Measurements from ENCODE around the gene S100A13. TPM values are rescaled to one million over a fixed set of nuclear protein-coding genes. Genes with fewer than 3 reads are reported as not detected.

Gene S100A13
- total and polyA plus RNA-seq, 9 of the 15 experiments (the other 6 are each of a cell fraction or from before 2014, with no cell fraction given), result 41.9 to 129 (median 58.0) TPM

DNA sequence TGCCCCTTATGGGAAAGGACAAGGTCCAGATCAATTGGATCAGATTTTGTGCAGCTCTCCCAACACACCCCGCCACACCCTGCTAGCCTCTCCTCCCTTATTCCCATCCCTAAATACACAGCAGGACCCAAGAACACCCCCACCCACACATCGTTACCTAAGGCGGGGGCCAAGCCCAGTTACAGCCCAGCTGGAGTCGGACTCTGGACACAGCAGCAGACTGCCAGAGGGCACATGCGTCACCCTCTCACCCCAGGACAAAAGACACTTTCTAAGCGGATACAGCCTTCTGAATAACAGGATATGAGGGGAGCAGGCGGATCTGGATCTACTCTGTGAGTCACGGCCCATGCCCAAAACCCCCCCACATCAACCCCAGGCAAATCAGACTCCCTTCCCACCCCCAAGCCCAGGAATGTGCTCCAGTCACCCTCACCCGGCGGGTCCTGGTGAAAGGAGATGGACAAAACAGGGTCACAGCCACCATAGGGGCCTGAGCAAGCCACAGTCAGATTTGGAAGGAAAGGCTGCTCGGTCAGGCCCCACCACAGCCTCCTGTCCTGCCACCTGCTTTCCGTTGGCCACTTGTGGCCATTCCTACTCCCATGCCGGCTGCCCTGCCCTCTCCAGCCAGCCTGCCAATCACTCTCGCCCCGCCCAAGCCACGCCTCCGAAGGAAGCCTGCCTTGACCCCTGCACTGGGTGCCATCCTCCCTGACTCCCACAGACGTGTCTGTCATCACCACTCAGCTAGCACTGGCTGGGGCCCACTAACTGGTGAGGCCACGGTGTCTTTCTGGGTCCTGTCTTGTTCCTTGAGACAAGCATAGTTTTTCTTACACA is 18.3 kb downstream of the S100A13 start (continued):
- TF ChIP-seq, protein P1, sequence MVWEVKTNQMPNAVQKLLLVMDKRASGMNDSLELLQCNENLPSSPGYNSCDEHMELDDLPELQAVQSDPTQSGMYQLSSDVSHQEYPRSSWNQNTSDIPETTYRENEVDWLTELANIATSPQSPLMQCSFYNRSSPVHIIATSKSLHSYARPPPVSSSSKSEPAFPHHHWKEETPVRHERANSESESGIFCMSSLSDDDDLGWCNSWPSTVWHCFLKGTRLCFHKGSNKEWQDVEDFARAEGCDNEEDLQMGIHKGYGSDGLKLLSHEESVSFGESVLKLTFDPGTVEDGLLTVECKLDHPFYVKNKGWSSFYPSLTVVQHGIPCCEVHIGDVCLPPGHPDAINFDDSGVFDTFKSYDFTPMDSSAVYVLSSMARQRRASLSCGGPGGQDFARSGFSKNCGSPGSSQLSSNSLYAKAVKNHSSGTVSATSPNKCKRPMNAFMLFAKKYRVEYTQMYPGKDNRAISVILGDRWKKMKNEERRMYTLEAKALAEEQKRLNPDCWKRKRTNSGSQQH (CRISPR knock-in tag; IDR thresholded peaks at IDR 0.05), result no peak
- TF ChIP-seq PHF20 (IDR thresholded peaks at IDR 0.05; ENCODE audit: partially characterized antibody) (no peak), MECOM (CRISPR knock-in tag; IDR thresholded peaks at IDR 0.05) (peak; percentile 56; the same call in 1 of the 2 replicates), NRF1 (conservative IDR thresholded peaks at IDR 0.05 in 1 of 2, IDR thresholded peaks at IDR 0.05 in 1 of 2) (peak; percentile 6 to 39; a peak in 2 of 4 replicates), SLC30A9 (CRISPR knock-in tag; IDR thresholded peaks at IDR 0.05) (no peak), SRSF9 (IDR thresholded peaks at IDR 0.05; ENCODE audit: borderline replicate concordance, low read depth, low read length) (no peak), ILF3 (IDR thresholded peaks at IDR 0.05; ENCODE audit: borderline replicate concordance) (no peak), NCOA1 (IDR thresholded peaks at IDR 0.05; ENCODE audit: low read depth) (no peak)
- TF ChIP-seq, protein P2, sequence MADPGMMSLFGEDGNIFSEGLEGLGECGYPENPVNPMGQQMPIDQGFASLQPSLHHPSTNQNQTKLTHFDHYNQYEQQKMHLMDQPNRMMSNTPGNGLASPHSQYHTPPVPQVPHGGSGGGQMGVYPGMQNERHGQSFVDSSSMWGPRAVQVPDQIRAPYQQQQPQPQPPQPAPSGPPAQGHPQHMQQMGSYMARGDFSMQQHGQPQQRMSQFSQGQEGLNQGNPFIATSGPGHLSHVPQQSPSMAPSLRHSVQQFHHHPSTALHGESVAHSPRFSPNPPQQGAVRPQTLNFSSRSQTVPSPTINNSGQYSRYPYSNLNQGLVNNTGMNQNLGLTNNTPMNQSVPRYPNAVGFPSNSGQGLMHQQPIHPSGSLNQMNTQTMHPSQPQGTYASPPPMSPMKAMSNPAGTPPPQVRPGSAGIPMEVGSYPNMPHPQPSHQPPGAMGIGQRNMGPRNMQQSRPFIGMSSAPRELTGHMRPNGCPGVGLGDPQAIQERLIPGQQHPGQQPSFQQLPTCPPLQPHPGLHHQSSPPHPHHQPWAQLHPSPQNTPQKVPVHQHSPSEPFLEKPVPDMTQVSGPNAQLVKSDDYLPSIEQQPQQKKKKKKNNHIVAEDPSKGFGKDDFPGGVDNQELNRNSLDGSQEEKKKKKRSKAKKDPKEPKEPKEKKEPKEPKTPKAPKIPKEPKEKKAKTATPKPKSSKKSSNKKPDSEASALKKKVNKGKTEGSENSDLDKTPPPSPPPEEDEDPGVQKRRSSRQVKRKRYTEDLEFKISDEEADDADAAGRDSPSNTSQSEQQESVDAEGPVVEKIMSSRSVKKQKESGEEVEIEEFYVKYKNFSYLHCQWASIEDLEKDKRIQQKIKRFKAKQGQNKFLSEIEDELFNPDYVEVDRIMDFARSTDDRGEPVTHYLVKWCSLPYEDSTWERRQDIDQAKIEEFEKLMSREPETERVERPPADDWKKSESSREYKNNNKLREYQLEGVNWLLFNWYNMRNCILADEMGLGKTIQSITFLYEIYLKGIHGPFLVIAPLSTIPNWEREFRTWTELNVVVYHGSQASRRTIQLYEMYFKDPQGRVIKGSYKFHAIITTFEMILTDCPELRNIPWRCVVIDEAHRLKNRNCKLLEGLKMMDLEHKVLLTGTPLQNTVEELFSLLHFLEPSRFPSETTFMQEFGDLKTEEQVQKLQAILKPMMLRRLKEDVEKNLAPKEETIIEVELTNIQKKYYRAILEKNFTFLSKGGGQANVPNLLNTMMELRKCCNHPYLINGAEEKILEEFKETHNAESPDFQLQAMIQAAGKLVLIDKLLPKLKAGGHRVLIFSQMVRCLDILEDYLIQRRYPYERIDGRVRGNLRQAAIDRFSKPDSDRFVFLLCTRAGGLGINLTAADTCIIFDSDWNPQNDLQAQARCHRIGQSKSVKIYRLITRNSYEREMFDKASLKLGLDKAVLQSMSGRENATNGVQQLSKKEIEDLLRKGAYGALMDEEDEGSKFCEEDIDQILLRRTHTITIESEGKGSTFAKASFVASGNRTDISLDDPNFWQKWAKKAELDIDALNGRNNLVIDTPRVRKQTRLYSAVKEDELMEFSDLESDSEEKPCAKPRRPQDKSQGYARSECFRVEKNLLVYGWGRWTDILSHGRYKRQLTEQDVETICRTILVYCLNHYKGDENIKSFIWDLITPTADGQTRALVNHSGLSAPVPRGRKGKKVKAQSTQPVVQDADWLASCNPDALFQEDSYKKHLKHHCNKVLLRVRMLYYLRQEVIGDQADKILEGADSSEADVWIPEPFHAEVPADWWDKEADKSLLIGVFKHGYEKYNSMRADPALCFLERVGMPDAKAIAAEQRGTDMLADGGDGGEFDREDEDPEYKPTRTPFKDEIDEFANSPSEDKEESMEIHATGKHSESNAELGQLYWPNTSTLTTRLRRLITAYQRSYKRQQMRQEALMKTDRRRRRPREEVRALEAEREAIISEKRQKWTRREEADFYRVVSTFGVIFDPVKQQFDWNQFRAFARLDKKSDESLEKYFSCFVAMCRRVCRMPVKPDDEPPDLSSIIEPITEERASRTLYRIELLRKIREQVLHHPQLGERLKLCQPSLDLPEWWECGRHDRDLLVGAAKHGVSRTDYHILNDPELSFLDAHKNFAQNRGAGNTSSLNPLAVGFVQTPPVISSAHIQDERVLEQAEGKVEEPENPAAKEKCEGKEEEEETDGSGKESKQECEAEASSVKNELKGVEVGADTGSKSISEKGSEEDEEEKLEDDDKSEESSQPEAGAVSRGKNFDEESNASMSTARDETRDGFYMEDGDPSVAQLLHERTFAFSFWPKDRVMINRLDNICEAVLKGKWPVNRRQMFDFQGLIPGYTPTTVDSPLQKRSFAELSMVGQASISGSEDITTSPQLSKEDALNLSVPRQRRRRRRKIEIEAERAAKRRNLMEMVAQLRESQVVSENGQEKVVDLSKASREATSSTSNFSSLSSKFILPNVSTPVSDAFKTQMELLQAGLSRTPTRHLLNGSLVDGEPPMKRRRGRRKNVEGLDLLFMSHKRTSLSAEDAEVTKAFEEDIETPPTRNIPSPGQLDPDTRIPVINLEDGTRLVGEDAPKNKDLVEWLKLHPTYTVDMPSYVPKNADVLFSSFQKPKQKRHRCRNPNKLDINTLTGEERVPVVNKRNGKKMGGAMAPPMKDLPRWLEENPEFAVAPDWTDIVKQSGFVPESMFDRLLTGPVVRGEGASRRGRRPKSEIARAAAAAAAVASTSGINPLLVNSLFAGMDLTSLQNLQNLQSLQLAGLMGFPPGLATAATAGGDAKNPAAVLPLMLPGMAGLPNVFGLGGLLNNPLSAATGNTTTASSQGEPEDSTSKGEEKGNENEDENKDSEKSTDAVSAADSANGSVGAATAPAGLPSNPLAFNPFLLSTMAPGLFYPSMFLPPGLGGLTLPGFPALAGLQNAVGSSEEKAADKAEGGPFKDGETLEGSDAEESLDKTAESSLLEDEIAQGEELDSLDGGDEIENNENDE (IDR thresholded peaks at IDR 0.05; ENCODE audit: low read depth, low read length), result no peak
- TF ChIP-seq, protein P3, sequence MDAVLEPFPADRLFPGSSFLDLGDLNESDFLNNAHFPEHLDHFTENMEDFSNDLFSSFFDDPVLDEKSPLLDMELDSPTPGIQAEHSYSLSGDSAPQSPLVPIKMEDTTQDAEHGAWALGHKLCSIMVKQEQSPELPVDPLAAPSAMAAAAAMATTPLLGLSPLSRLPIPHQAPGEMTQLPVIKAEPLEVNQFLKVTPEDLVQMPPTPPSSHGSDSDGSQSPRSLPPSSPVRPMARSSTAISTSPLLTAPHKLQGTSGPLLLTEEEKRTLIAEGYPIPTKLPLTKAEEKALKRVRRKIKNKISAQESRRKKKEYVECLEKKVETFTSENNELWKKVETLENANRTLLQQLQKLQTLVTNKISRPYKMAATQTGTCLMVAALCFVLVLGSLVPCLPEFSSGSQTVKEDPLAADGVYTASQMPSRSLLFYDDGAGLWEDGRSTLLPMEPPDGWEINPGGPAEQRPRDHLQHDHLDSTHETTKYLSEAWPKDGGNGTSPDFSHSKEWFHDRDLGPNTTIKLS (IDR thresholded peaks at IDR 0.05; ENCODE audit: borderline replicate concordance, low read depth), result no peak
- TF ChIP-seq, protein P4, sequence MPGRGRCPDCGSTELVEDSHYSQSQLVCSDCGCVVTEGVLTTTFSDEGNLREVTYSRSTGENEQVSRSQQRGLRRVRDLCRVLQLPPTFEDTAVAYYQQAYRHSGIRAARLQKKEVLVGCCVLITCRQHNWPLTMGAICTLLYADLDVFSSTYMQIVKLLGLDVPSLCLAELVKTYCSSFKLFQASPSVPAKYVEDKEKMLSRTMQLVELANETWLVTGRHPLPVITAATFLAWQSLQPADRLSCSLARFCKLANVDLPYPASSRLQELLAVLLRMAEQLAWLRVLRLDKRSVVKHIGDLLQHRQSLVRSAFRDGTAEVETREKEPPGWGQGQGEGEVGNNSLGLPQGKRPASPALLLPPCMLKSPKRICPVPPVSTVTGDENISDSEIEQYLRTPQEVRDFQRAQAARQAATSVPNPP (IDR thresholded peaks at IDR 0.05; ENCODE audit: borderline replicate concordance, insufficient read depth, insufficient read length), result no peak

Data from K562 (cell line).